Measurements from ENCODE around the gene TDP1.

Gene TDP1

GRCh38 chr14:90060965-90061684 lies 105.4 kb downstream of the TDP1 start (continued):
- TF ChIP-seq TSHZ2 (CRISPR knock-in tag; IDR thresholded peaks at IDR 0.05) (no peak), ZNF70 (CRISPR knock-in tag; IDR thresholded peaks at IDR 0.05) (no peak), ZC3H10 (CRISPR knock-in tag; IDR thresholded peaks at IDR 0.05) (no peak), GLIS3 (CRISPR knock-in tag; IDR thresholded peaks at IDR 0.05) (no peak), ARNTL (CRISPR knock-in tag; IDR thresholded peaks at IDR 0.05; ENCODE audit: borderline replicate concordance, low read depth) (no peak), ESRRG (CRISPR knock-in tag; IDR thresholded peaks at IDR 0.05) (no peak), OSR1 (CRISPR knock-in tag; IDR thresholded peaks at IDR 0.05) (no peak), TCF4 (CRISPR knock-in tag; IDR thresholded peaks at IDR 0.05; ENCODE audit: borderline replicate concordance) (no peak)

- TF ChIP-seq GLIS3 (CRISPR knock-in tag; IDR thresholded peaks at IDR 0.05) = no peak
- TF ChIP-seq ZNF8 (CRISPR knock-in tag; IDR thresholded peaks at IDR 0.05) = no peak
- no peak for TF ChIP-seq SNAI2 (CRISPR knock-in tag; IDR thresholded peaks at IDR 0.05)
- TF ChIP-seq RARB (CRISPR knock-in tag; IDR thresholded peaks at IDR 0.05) = no peak
- TF ChIP-seq ZFP3 (CRISPR knock-in tag; IDR thresholded peaks at IDR 0.05) = no peak
- no peak for TF ChIP-seq ZNF565 (CRISPR knock-in tag; conservative IDR thresholded peaks at IDR 0.05; ENCODE audit: low read depth)
- TF ChIP-seq BACH2 (CRISPR knock-in tag; IDR thresholded peaks at IDR 0.05; ENCODE audit: borderline replicate concordance) = no peak
- no peak for TF ChIP-seq ZC3H10 (CRISPR knock-in tag; IDR thresholded peaks at IDR 0.05)
- TF ChIP-seq TCF4 (CRISPR knock-in tag; IDR thresholded peaks at IDR 0.05; ENCODE audit: borderline replicate concordance) = no peak
- no peak for TF ChIP-seq CSRNP3 (CRISPR knock-in tag; IDR thresholded peaks at IDR 0.05)
- TF ChIP-seq ZNF70 (CRISPR knock-in tag; IDR thresholded peaks at IDR 0.05) = no peak
- no peak for TF ChIP-seq TOX (CRISPR knock-in tag; IDR thresholded peaks at IDR 0.05; ENCODE audit: borderline replicate concordance)
- TF ChIP-seq PPARA (CRISPR knock-in tag; IDR thresholded peaks at IDR 0.05; ENCODE audit: borderline replicate concordance) = no peak
- no peak for TF ChIP-seq ARNTL (CRISPR knock-in tag; IDR thresholded peaks at IDR 0.05; ENCODE audit: borderline replicate concordance, low read depth)
- TF ChIP-seq ZFP30 (CRISPR knock-in tag; IDR thresholded peaks at IDR 0.05) = no peak
- no peak for TF ChIP-seq OSR1 (CRISPR knock-in tag; IDR thresholded peaks at IDR 0.05)
- TF ChIP-seq POU6F1 (CRISPR knock-in tag; IDR thresholded peaks at IDR 0.05; ENCODE audit: borderline replicate concordance, low read depth) = no peak
- peak; percentile 9; the same call in 2 of the 3 replicates for ATAC-seq
These were observed 106.0 kb downstream of the TDP1 start, which contains the start of gene KCNK13 for GRCh38 chr14:90061685-90062126. Gene KCNK13, plus strand, starts transcription at chr14:90061994. Its CDS starts 212 bp downstream, at chr14:90062206.

GRCh38 chr14:90062127-90062794 lies 106.5 kb downstream of the TDP1 start:
- peak; percentile 6; the same call in 1 of the 3 replicates for ATAC-seq
- TF ChIP-seq SNAI2 (CRISPR knock-in tag; IDR thresholded peaks at IDR 0.05) (no peak), POU6F1 (CRISPR knock-in tag; IDR thresholded peaks at IDR 0.05; ENCODE audit: borderline replicate concordance, low read depth) (no peak), TOX (CRISPR knock-in tag; IDR thresholded peaks at IDR 0.05; ENCODE audit: borderline replicate concordance) (no peak), OSR1 (CRISPR knock-in tag; IDR thresholded peaks at IDR 0.05) (no peak), CREB5 (CRISPR knock-in tag; IDR thresholded peaks at IDR 0.05; ENCODE audit: low read depth) (no peak), BACH2 (CRISPR knock-in tag; IDR thresholded peaks at IDR 0.05; ENCODE audit: borderline replicate concordance) (no peak), PATZ1 (CRISPR knock-in tag; IDR thresholded peaks at IDR 0.05; ENCODE audit: borderline replicate concordance) (no peak), GLIS3 (CRISPR knock-in tag; IDR thresholded peaks at IDR 0.05) (no peak), ZFP3 (CRISPR knock-in tag; IDR thresholded peaks at IDR 0.05) (no peak), ZNF70 (CRISPR knock-in tag; IDR thresholded peaks at IDR 0.05) (no peak), PPARA (CRISPR knock-in tag; IDR thresholded peaks at IDR 0.05; ENCODE audit: borderline replicate concordance) (no peak), TCF4 (CRISPR knock-in tag; IDR thresholded peaks at IDR 0.05; ENCODE audit: borderline replicate concordance) (no peak), ZNF565 (CRISPR knock-in tag; conservative IDR thresholded peaks at IDR 0.05; ENCODE audit: low read depth) (no peak)
